GM12801 (cell line): ENCODE measurements around the gene RECQL.

Experiments used
- TF ChIP-seq, protein P1 (sequence below): IDR thresholded peaks from one replicate; pipeline ENCODE4 v1.5.1; 2011; ENCODE audit warnings: control low read depth; ENCODE audit not compliant: insufficient read length; ENCODE audit errors: extremely low read depth

RECQL gene

GRCh38 chr12:21502164-21502496, 695 bp upstream of the RECQL start:
- TF ChIP-seq, protein P1, sequence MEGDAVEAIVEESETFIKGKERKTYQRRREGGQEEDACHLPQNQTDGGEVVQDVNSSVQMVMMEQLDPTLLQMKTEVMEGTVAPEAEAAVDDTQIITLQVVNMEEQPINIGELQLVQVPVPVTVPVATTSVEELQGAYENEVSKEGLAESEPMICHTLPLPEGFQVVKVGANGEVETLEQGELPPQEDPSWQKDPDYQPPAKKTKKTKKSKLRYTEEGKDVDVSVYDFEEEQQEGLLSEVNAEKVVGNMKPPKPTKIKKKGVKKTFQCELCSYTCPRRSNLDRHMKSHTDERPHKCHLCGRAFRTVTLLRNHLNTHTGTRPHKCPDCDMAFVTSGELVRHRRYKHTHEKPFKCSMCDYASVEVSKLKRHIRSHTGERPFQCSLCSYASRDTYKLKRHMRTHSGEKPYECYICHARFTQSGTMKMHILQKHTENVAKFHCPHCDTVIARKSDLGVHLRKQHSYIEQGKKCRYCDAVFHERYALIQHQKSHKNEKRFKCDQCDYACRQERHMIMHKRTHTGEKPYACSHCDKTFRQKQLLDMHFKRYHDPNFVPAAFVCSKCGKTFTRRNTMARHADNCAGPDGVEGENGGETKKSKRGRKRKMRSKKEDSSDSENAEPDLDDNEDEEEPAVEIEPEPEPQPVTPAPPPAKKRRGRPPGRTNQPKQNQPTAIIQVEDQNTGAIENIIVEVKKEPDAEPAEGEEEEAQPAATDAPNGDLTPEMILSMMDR, result no peak

DNA sequence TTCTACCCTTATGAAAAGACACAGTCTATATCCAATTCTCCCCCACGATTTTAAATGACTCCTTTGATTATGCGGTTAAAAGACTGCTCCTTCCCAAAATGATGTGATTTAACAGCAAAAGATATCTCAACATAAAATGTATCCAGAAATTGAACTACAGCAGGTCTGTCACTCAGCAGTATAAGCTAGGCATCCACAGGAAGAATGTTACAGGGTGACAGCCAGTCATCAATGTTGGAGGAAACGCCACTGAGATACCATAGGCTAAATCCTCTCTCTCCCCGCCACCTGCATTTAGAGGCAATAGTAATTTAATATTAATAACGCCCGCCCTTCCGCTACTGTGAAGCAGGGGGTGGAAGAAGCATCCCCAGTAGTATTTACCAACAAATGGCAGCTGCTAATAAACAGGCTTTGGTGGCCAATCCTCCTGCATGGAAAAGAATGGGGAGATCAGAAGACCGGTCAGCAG, 613 bp downstream of the RECQL start:
- TF ChIP-seq, protein P1, result no peak

GRCh38 chr12:21499765-21500164, 1.7 kb downstream of the RECQL start:
- TF ChIP-seq, protein P1, result no peak

DNA sequence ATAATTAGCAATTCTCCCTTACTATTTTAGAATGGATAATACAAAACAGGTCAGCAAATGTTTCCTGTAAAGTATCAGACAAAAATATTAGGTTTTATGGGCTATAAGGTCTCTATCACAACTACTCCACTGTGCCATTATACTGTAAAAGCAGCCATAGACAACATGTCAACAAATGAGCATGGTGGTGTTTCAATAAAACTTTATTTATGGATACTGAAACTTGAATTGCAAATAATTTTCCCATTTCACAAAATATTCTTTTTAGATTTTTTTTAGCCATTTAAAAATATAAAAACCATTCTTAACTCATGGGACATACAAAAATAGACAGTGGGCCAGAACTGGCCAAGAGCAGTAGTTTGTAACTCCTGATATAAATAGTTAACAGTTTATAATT, 15.4 kb downstream of the RECQL start:
- TF ChIP-seq, protein P1, result no peak

GRCh38 chr12:21483531-21483930, 17.9 kb downstream of the RECQL start:
- TF ChIP-seq, protein P1, result no peak

- TF ChIP-seq, protein P1, result no peak
Observed at GRCh38 chr12:21478756-21479455, 22.5 kb downstream of the RECQL start.

- TF ChIP-seq, protein P1, result no peak
Observed at GRCh38 chr12:21476949-21477348, 24.5 kb downstream of the RECQL start.

- TF ChIP-seq, protein P1, result no peak
Observed at GRCh38 chr12:21475552-21475951, 25.9 kb downstream of the RECQL start.
